BLaER1 (cell line): ENCODE measurements around the gene CDC25B.

Experiments used
- H3K27ac ChIP-seq: shearing (Covaris generic); formaldehyde crosslinking; 2 replicates; pipeline ENCODE4 v1.8.1; 2022
- H3K27me3 ChIP-seq: shearing (Covaris generic); formaldehyde crosslinking; 2 replicates; pipeline ENCODE4 v1.8.1; 2022
- H3K36me3 ChIP-seq: shearing (Covaris generic); formaldehyde crosslinking; 2 replicates; pipeline ENCODE4 v1.8.1; 2022
- H3K4me1 ChIP-seq: shearing (Covaris generic); formaldehyde crosslinking; 2 replicates; pipeline ENCODE4 v1.8.1; 2022
- H3K4me2 ChIP-seq: shearing (Covaris generic); formaldehyde crosslinking; 2 replicates; pipeline ENCODE4 v1.8.1; 2022
- H3K4me3 ChIP-seq: shearing (Covaris generic); formaldehyde crosslinking; 2 replicates; pipeline ENCODE4 v1.8.1; 2022
- H3K9ac ChIP-seq: shearing (Covaris generic); formaldehyde crosslinking; 2 replicates; pipeline ENCODE4 v1.8.1; 2022
- H3K9me3 ChIP-seq: shearing (Covaris generic); formaldehyde crosslinking; 2 replicates; pipeline ENCODE4 v1.8.1; 2022
- H4K20me1 ChIP-seq: shearing (Covaris generic); formaldehyde crosslinking; 2 replicates; pipeline ENCODE4 v1.8.1; 2022
- Cebpa-rat ChIP-seq: shearing (Covaris generic); IDR thresholded peaks from 2 replicates; pipeline ENCODE4 v1.8.1; 2022

CDC25B gene

GRCh38 chr20:3795511-3796468 lies at the start of gene CDC25B:
Gene CDC25B, plus strand, starts transcription at chr20:3796310. Its CDS starts 222 bp downstream, at chr20:3796532.
- peaks cover 7% of the 10 kb centered on the region; the same call in 1 of the 2 replicates for H4K20me1 ChIP-seq
- peak within 1 kb of the TSS; percentile 97 for H3K4me2 ChIP-seq
- H3K36me3 ChIP-seq: peaks cover 25% of the 10 kb centered on the region
- H3K4me1 ChIP-seq: peaks cover 52% of the 10 kb centered on the region
- peak within 1 kb of the TSS; percentile 87 for H3K27ac ChIP-seq
- no peaks in the 10 kb centered on the region for H3K9me3 ChIP-seq
- TF ChIP-seq Cebpa-rat: no peak
- peak within 1 kb of the TSS; percentile 80 for H3K4me3 ChIP-seq
- peak within 1 kb of the TSS; percentile 84 for H3K9ac ChIP-seq
- H3K27me3 ChIP-seq: no peaks in the 10 kb centered on the region

- no peak overlapping the region for H3K9ac ChIP-seq
- no peak overlapping the region for H3K4me2 ChIP-seq
- no peak overlapping the region for H3K27ac ChIP-seq
- no peak overlapping the region for H3K4me3 ChIP-seq
- H3K36me3 ChIP-seq: peaks cover 22% of the 10 kb centered on the region
- H3K27me3 ChIP-seq: 0 out of 2 replicates have a peak, but pooled peaks cover 2% of the 10 kb centered on the region
- H4K20me1 ChIP-seq: peaks cover 5% of the 10 kb centered on the region
- no peak for TF ChIP-seq Cebpa-rat
- H3K9me3 ChIP-seq: no peaks in the 10 kb centered on the region
- peaks cover 18% of the 10 kb centered on the region for H3K4me1 ChIP-seq
These were observed 48.6 kb upstream of the CDC25B start for GRCh38 chr20:3747471-3747870.

- peaks cover 26% of the 10 kb centered on the region for H3K36me3 ChIP-seq
- peaks cover 24% of the 10 kb centered on the region for H3K4me1 ChIP-seq
- H3K9me3 ChIP-seq: no peaks in the 10 kb centered on the region
- H3K4me2 ChIP-seq: no peak overlapping the region
- no peak overlapping the region for H3K27ac ChIP-seq
- H3K9ac ChIP-seq: no peak overlapping the region
- H3K27me3 ChIP-seq: 0 out of 2 replicates have a peak, but pooled peaks cover 2% of the 10 kb centered on the region
- no peak for TF ChIP-seq Cebpa-rat
- H3K4me3 ChIP-seq: no peak overlapping the region
- peaks cover 11% of the 10 kb centered on the region for H4K20me1 ChIP-seq
These were observed 48.0 kb upstream of the CDC25B start for GRCh38 chr20:3748073-3748472.

- peaks cover 34% of the 10 kb centered on the region for H3K36me3 ChIP-seq
- no peak overlapping the region for H3K9ac ChIP-seq
- no peak overlapping the region for H3K4me2 ChIP-seq
- H3K9me3 ChIP-seq: no peaks in the 10 kb centered on the region
- TF ChIP-seq Cebpa-rat: no peak
- H3K27ac ChIP-seq: no peak overlapping the region
- peaks cover 22% of the 10 kb centered on the region for H4K20me1 ChIP-seq
- H3K4me1 ChIP-seq: peaks cover 25% of the 10 kb centered on the region
- H3K27me3 ChIP-seq: 0 out of 2 replicates have a peak, but pooled peaks cover 2% of the 10 kb centered on the region
- no peak overlapping the region for H3K4me3 ChIP-seq
These were observed 46.9 kb upstream of the CDC25B start for GRCh38 chr20:3749087-3749688.

GRCh38 chr20:3749689-3750531 lies 46.2 kb upstream of the CDC25B start:
- no peak for TF ChIP-seq Cebpa-rat
- peaks cover 41% of the 10 kb centered on the region for H3K36me3 ChIP-seq
- H3K27me3 ChIP-seq: 0 out of 2 replicates have a peak, but pooled peaks cover 2% of the 10 kb centered on the region
- H3K4me3 ChIP-seq: no peak overlapping the region
- H3K9me3 ChIP-seq: no peaks in the 10 kb centered on the region
- peaks cover 29% of the 10 kb centered on the region for H4K20me1 ChIP-seq
- no peak overlapping the region for H3K27ac ChIP-seq
- no peak overlapping the region for H3K4me2 ChIP-seq
- H3K4me1 ChIP-seq: peaks cover 25% of the 10 kb centered on the region
- no peak overlapping the region for H3K9ac ChIP-seq

GRCh38 chr20:3751305-3751674 lies 44.8 kb upstream of the CDC25B start:
- H3K27ac ChIP-seq: no peak overlapping the region
- H3K4me2 ChIP-seq: peak overlapping the region; percentile 74
- H4K20me1 ChIP-seq: peaks cover 43% of the 10 kb centered on the region
- peak overlapping the region; percentile 63 for H3K4me3 ChIP-seq
- peaks cover 55% of the 10 kb centered on the region for H3K36me3 ChIP-seq
- no peaks in the 10 kb centered on the region for H3K9me3 ChIP-seq
- no peak overlapping the region for H3K9ac ChIP-seq
- TF ChIP-seq Cebpa-rat: no peak
- H3K27me3 ChIP-seq: no peaks in the 10 kb centered on the region
- H3K4me1 ChIP-seq: peaks cover 17% of the 10 kb centered on the region

GRCh38 chr20:3751675-3752385 lies 44.3 kb upstream of the CDC25B start:
- Histone ChIP-seq H3K4me3 (peak overlapping the region; percentile 63), H3K9me3 (no peaks in the 10 kb centered on the region), H3K4me1 (peaks cover 17% of the 10 kb centered on the region), H3K27me3 (no peaks in the 10 kb centered on the region), H4K20me1 (peaks cover 47% of the 10 kb centered on the region), H3K4me2 (peak overlapping the region; percentile 74), H3K27ac (no peak overlapping the region), H3K9ac (0 out of 2 replicates have a peak overlapping the region, but pooled peaks have one; percentile 19), H3K36me3 (peaks cover 60% of the 10 kb centered on the region)
- TF ChIP-seq Cebpa-rat: no peak

- peaks cover 65% of the 10 kb centered on the region for H3K36me3 ChIP-seq
- H3K27me3 ChIP-seq: no peaks in the 10 kb centered on the region
- peak overlapping the region; percentile 19; the same call in 1 of the 2 replicates for H3K9ac ChIP-seq
- peak overlapping the region; percentile 63 for H3K4me3 ChIP-seq
- H3K27ac ChIP-seq: no peak overlapping the region
- peaks cover 47% of the 10 kb centered on the region for H4K20me1 ChIP-seq
- peak overlapping the region; percentile 74 for H3K4me2 ChIP-seq
- H3K4me1 ChIP-seq: peaks cover 17% of the 10 kb centered on the region
- H3K9me3 ChIP-seq: no peaks in the 10 kb centered on the region
- TF ChIP-seq Cebpa-rat: no peak
These were observed 43.7 kb upstream of the CDC25B start for GRCh38 chr20:3752386-3752759.

- H4K20me1 ChIP-seq: peaks cover 50% of the 10 kb centered on the region
- no peak overlapping the region for H3K27ac ChIP-seq
- H3K9me3 ChIP-seq: no peaks in the 10 kb centered on the region
- no peaks in the 10 kb centered on the region for H3K27me3 ChIP-seq
- H3K4me3 ChIP-seq: no peak overlapping the region
- peaks cover 17% of the 10 kb centered on the region for H3K4me1 ChIP-seq
- peaks cover 72% of the 10 kb centered on the region for H3K36me3 ChIP-seq
- H3K9ac ChIP-seq: no peak overlapping the region
- no peak for TF ChIP-seq Cebpa-rat
- H3K4me2 ChIP-seq: peak overlapping the region; percentile 74
These were observed 43.0 kb upstream of the CDC25B start for GRCh38 chr20:3753098-3753497.
